CD4-positive, alpha-beta T cell treated with Interleukin-4 for 1 hour (primary cell): ENCODE data around the gene TENT4B.

Experiments used
- DNase-seq, 2 donors: peaks; one replicate each; pipeline ENCODE4 v3.0.0-alpha.2; 2020 to 2022

The TENT4B gene

DNA sequence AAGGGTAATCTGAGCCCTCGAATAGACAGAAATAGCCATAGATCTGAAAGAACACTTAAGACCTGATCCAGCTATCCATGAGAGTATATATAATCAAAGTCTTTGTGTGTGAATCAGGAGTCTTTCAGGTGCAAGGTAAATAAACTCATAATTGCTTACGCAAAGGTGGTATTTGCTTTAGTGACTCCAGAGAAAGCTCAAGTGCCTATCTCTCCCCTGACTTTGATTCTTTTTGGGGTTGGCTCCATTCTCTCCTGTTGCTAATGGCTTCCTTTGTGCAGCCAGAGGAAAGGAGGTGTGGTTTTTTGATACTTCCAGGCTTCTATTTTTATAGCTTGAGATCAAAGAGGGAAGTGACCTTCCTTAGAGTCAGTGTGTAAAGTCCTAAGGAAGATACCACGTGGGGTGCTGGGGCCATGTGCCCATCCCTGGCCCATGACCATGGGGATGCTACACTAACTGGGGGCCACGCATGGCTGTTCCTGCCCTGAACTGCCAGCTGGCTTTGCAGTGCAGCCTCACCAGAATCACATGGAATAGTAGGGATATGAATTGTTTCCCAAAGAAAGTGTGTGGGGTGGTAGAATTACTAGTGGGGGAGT is 45.8 kb downstream of the TENT4B start:
- DNase-seq: no peak

- no peak for DNase-seq
These were observed 48.7 kb downstream of the TENT4B start for GRCh38 chr16:50201787-50202186.

DNA sequence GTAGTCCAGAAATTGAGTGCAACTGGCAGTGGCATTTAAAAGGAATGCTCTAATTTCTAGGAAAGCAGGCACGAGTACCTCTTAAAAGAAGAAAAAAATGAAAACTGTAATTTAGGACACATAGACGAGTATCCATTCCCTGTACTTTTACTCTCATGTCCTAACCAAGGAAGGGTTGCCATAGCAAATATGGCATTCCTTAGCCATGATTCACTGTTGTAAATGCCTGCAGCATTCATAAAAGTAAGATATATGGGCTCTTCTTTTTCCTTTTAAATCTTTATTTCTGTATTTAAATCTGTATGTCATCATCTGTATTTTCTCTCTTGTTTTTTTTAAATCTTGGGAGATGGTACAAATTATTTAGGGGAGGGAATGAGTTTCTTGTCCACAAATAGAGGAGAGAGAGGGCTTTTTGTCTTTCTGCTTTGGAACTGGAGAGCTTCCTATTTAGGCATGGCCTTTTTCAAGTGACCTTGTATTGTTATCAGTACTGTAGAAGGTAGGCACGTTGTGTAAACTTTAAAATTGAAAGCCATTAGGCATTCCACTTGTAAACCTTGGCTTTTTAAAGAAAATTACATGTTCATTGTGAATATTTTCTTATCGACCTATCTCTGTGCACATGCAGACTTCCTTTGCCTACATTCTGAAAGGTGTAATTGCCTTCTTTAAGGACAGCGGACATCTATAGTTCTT is 50.0 kb downstream of the TENT4B start:
- no peak for DNase-seq

DNA sequence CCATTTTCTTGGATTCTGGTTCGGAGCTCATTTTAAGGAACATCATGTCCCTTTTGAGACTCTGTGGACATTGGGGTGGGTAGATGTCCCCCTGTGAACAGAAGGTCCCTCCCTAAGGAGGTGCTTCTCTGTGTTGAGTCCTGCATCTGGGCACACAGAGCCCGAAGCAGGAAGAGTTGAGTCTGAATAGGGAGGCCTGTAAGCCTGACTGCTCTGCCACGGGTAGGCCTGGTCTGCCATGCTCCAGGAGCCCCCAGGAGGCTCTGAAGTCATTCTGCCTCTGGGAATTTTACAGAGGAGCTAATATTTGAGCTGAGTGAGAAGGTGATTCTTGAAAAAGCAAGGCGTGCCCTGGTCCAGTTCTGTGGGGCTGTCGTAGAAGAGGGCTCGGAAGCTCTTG is 50.6 kb downstream of the TENT4B start:
- DNase-seq: no peak

- no peak for DNase-seq
These were observed 51.5 kb downstream of the TENT4B start for GRCh38 chr16:50204453-50205108.

DNA sequence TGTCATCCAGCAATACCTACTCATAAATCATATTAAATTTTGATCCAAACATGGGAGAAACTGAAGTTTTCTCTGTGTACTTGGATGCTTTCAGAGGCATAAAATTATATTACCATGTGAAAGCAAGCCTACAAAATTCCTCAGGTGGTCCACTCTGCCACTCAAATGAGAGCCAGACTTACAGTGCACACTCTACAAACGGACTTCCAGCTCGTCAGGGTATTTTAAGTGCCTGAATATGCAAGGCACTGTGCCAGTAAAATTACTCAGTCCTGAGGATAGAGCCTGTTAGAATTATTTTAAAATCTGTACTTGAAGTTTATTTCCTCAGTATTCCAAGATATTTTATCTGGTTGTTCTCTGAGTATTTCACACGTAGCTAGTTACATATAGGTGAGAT is 54.5 kb downstream of the TENT4B start:
- DNase-seq: no peak

DNA sequence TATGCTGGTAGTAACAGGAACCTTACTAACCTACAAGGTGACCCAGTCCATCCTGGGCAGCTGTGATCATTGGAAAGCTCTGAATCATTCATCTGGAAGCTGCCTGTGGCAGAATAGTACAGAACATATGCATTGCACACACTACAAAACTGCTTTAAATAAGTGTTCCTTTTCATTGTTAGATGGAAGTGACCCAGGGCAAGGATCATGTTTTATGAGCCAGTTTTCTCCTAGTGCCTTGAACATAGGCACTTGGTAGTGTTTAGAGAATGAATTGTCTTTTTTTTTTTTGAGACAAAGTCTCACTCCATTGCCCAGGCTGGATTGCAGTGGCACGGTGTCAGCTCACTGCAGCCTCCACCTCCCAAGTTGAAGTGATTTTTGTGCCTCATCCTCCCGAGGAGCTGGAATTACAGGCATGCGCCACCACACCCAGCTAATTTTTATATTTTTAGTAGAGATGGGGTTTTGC is 55.4 kb downstream of the TENT4B start:
- DNase-seq: no peak

- no peak for DNase-seq
These were observed 56.6 kb downstream of the TENT4B start for GRCh38 chr16:50209546-50210265.

GRCh38 chr16:50210266-50211038 is 57.3 kb downstream of the TENT4B start:
- DNase-seq: peak; percentile 65 to 67

GRCh38 chr16:50213939-50214519 is 60.9 kb downstream of the TENT4B start:
- peak in 1 of 2 donors; percentile 78 for DNase-seq

- DNase-seq: no peak
These were observed 62.6 kb downstream of the TENT4B start for GRCh38 chr16:50215680-50216079.

DNA sequence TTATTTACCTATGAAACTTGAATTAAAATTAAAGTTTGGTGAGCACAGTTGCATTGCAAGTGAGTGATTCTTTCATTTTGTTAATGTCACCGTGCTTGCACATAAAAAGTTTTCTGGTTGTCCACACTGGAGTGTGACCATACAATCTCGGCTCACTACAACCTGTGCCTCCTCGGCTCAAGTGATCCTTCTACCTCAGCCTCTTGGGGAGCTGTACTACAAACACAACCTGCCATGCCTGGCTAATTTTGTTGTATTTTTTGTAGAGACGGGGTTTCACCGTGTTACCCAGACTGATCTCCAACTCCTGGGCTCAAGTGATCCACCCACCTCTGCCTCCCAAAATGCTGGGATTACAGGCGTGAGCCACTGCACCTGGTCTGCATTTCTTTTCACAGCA is 63.1 kb downstream of the TENT4B start:
- DNase-seq: no peak

GRCh38 chr16:50219402-50219975 is 66.4 kb downstream of the TENT4B start:
- DNase-seq: no peak

GRCh38 chr16:50224286-50224685 is 71.2 kb downstream of the TENT4B start:
- DNase-seq: no peak

- DNase-seq: no peak
These were observed 74.0 kb downstream of the TENT4B start for GRCh38 chr16:50227120-50227519.

DNA sequence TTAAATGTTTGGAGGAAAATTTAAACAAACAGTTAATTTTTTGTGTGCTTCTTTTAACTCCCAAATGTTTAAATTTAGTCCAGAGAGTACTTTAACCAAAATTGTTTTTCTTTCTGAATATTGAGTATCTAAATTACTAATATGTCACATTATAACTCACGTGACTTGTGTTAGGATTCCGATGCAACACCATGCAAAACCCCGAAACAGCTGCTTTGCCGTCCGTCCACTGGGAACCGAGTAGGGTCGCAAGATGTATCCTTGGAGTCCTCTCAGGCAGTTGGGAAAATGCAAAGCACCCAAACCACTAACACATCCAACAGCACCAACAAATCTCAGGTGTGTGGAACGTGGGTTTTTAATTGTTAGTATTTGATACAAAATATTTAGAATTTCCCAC is 74.6 kb downstream of the TENT4B start:
- DNase-seq: no peak

GRCh38 chr16:50228364-50228868 is 75.3 kb downstream of the TENT4B start:
- DNase-seq: no peak

- no peak for DNase-seq
These were observed 76.1 kb downstream of the TENT4B start for GRCh38 chr16:50229149-50229726.

DNA sequence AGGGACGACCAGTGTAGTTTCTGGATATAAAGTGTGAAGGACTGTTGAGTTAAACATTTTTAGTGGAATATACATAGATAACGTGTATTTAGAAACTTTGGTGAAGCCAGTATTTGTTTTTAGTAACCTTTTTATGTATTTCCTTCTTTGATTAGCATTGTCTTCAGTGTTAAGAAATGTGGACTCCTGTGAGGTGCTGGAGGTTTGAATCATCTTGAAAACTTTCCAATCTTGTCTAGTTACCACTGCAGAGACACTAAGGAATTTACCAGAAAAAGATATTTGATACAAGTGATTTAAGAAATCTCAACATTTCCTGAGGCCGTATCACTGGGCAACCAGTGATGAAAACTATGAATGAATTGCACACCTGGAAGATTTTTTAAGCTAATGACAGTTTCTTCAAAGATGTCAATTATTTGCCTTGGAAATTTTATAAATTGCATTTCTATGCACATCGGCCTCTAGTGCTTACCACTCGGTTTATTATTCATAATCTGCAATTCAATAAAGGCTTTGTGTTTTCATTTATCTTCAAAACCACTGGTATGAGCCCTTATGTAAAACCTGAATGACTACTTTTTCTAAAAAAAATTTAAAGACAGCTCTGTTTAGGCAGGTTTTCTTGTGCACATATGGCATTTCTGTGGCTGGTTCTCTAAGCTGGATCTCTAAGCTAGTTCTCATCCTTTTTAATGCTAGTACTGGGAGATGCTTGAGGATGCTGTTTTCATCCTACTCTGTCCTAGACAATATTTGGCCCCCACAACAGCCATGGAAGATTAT is 81.9 kb downstream of the TENT4B start:
- no peak for DNase-seq

GRCh38 chr16:50235581-50235980 is 82.5 kb downstream of the TENT4B start:
- no peak for DNase-seq
